SU-DHL-6 (cell line): ENCODE results near the gene PIK3C2B.

ENCODE experiments used
- EZH2phosphoT487 ChIP-seq: fragments of 200-600 bp; sonication (generic), shearing (Covaris generic); conservative IDR thresholded peaks from 2 replicates; pipeline ENCODE4 v1.6.1; 2018; ENCODE audit warnings: mild to moderate bottlenecking, antibody characterized with exemption, low read length, moderate library complexity, mixed read lengths
- TF ChIP-seq, protein P1 (sequence below): fragments of 200-600 bp; sonication (generic); IDR thresholded peaks from one replicate; pipeline ENCODE4 v1.5.1; 2017; ENCODE audit warnings: antibody characterized with exemption, mild to moderate bottlenecking, low read length, moderate library complexity; ENCODE audit not compliant: insufficient read depth, poor library complexity, severe bottlenecking

DNA sequence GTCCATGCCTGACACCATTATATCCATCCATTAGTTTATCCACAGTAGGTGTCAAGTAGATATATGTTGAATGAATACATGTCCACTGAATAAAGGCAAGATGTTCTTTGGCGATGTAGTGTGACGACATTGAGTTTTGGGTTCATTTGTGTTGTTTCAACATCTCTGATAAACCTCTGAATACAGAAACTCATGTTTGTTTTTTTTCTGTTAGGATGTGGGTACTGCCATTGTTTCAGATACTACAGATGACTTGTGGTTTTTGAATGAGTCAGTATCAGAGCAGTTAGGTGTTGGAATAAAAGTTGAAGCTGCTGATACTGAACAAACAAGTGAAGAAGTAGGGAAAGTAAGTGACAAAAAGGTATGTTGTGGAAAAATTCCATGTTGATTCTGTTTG, 49.7 kb upstream of the PIK3C2B start:
- TF ChIP-seq, protein P1, sequence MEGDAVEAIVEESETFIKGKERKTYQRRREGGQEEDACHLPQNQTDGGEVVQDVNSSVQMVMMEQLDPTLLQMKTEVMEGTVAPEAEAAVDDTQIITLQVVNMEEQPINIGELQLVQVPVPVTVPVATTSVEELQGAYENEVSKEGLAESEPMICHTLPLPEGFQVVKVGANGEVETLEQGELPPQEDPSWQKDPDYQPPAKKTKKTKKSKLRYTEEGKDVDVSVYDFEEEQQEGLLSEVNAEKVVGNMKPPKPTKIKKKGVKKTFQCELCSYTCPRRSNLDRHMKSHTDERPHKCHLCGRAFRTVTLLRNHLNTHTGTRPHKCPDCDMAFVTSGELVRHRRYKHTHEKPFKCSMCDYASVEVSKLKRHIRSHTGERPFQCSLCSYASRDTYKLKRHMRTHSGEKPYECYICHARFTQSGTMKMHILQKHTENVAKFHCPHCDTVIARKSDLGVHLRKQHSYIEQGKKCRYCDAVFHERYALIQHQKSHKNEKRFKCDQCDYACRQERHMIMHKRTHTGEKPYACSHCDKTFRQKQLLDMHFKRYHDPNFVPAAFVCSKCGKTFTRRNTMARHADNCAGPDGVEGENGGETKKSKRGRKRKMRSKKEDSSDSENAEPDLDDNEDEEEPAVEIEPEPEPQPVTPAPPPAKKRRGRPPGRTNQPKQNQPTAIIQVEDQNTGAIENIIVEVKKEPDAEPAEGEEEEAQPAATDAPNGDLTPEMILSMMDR: no peak
- TF ChIP-seq EZH2phosphoT487: no peak
